H1 (cell line): ENCODE results near the gene DLL4. TPM values are rescaled to one million over a fixed set of nuclear protein-coding genes. Genes with fewer than 3 reads are reported as not detected.

ENCODE experiments used
- CREB1 ChIP-seq: IDR thresholded peaks from 2 replicates; pipeline ENCODE4 v1.6.1; 2012; ENCODE audit warnings: inconsistent platforms
- KDM4A ChIP-seq: IDR thresholded peaks from one replicate; pipeline ENCODE4 v1.7.1; 2012; ENCODE audit warnings: low read depth, mild to moderate bottlenecking, moderate library complexity, low read length, inconsistent platforms; ENCODE audit not compliant: severe bottlenecking
- RBBP5 ChIP-seq: IDR thresholded peaks from 2 replicates; pipeline ENCODE4 v1.7.1; 2012; ENCODE audit warnings: low read depth, mild to moderate bottlenecking, inconsistent platforms, low read length, moderate library complexity, borderline replicate concordance
- RXRA ChIP-seq: IDR thresholded peaks from 2 replicates; pipeline ENCODE4 v1.6.1; 2011; ENCODE audit warnings: low read depth, mild to moderate bottlenecking, low read length, moderate library complexity; ENCODE audit not compliant: insufficient read depth
- SP4 ChIP-seq: IDR thresholded peaks from 2 replicates; pipeline ENCODE4 v1.6.1; 2012; ENCODE audit warnings: low read length, inconsistent platforms
- polyA plus RNA-seq, 7 experiments: library from polyadenylated mRNA; depleted of rRNA in 3 of 7; stranded (reverse) in 5 of 7; unstranded in 2 of 7; fragments of >200 nt in 5 of 7; fragments of 200-250 nt in 2 of 7; gene quantifications; 1 replicate in 5 of 7; 2 replicates in 1 of 7; 4 replicates in 1 of 7; pipeline versions ENCODE4 v1.2.1 to v1.2.3, GENCODE V29; 2011 to 2013; ENCODE audit warnings: missing spikeins in 2 of 7, mixed read lengths in 2 of 7
- total RNA-seq: library from RNA; stranded (reverse); fragmentation: NEBNext Ultra II Directional; extraction: Animal tissue kit (Norgen Biotek cat#: 25700); gene quantifications from 2 replicates; pipeline ENCODE4 v1.2.1, GENCODE V29; 2021
- TF ChIP-seq, protein P1 (sequence below), 3 experiments: IDR thresholded peaks; 1 replicate in 2 of 3; 2 replicates in 1 of 3; pipeline versions ENCODE4 v1.5.1 to v1.6.1; 2011; ENCODE audit warnings: low read length in 3 of 3, mild to moderate bottlenecking in 3 of 3, inconsistent platforms in 2 of 3, low read depth in 1 of 3, moderate library complexity in 1 of 3; ENCODE audit not compliant: insufficient read depth in 1 of 3; ENCODE audit errors: control extremely low read depth in 1 of 3

Gene DLL4
- total and polyA plus RNA-seq, 2 of the 8 experiments (the other 6 are each of a cell fraction or from before 2014, with no cell fraction given) = 0.23 to 0.60 TPM

GRCh38 chr15:40934457-40934856 is 5.3 kb downstream of the DLL4 start (continued):
- TF ChIP-seq CREB1 = no peak
- no peak for TF ChIP-seq RBBP5
- no peak for TF ChIP-seq SP4
- TF ChIP-seq, protein P1, sequence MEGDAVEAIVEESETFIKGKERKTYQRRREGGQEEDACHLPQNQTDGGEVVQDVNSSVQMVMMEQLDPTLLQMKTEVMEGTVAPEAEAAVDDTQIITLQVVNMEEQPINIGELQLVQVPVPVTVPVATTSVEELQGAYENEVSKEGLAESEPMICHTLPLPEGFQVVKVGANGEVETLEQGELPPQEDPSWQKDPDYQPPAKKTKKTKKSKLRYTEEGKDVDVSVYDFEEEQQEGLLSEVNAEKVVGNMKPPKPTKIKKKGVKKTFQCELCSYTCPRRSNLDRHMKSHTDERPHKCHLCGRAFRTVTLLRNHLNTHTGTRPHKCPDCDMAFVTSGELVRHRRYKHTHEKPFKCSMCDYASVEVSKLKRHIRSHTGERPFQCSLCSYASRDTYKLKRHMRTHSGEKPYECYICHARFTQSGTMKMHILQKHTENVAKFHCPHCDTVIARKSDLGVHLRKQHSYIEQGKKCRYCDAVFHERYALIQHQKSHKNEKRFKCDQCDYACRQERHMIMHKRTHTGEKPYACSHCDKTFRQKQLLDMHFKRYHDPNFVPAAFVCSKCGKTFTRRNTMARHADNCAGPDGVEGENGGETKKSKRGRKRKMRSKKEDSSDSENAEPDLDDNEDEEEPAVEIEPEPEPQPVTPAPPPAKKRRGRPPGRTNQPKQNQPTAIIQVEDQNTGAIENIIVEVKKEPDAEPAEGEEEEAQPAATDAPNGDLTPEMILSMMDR (IDR thresholded peaks at IDR 0.05; ENCODE audit: control extremely low read depth in 1 of 3, insufficient read depth in 1 of 3, low read depth in 1 of 3, low read length in 3 of 3) = no peak
- no peak for TF ChIP-seq KDM4A
- TF ChIP-seq RXRA = no peak
